Testis (tissue), 2 donors: ENCODE results near the gene UTP18.

Experiments
- CTCF ChIP-seq, 3 experiments: fragments of 450-650 bp in 2 of 3; fragments of 200-600 bp in 1 of 3; sonication (generic) in 1 of 3; IDR thresholded peaks; one replicate each; pipeline ENCODE4 v1.5.1; 2016 to 2019; ENCODE audit warnings: antibody characterized with exemption in 3 of 3, mild to moderate bottlenecking in 2 of 3, moderate library complexity in 1 of 3
- POLR2A ChIP-seq: fragments of 450-650 bp; IDR thresholded peaks from one replicate; pipeline ENCODE4 v1.6.1; 2017; ENCODE audit warnings: antibody characterized with exemption, mild to moderate bottlenecking, moderate library complexity

GRCh38 chr17:51344532-51344931 is 84.2 kb downstream of the UTP18 start:
- TF ChIP-seq CTCF (IDR thresholded peaks at IDR 0.05) (no peak), POLR2A (no peak)
